Measurements from ENCODE around the gene PRICKLE2. TPM values are rescaled to one million over a fixed set of nuclear protein-coding genes. Genes with fewer than 3 reads are reported as not detected.

PRICKLE2 gene
- polyA plus RNA-seq, 2 of the 4 experiments (the other 2 are of a cell fraction), result 5.3 to 6.3 TPM

- TF ChIP-seq PBX3 (IDR thresholded peaks at IDR 0.05) (no peak), HEYL (CRISPR knock-in tag; IDR thresholded peaks at IDR 0.05) (no peak), EHF (CRISPR knock-in tag; IDR thresholded peaks at IDR 0.05) (no peak), ZSCAN20 (CRISPR knock-in tag; IDR thresholded peaks at IDR 0.05) (no peak)
- TF ChIP-seq, protein P1, sequence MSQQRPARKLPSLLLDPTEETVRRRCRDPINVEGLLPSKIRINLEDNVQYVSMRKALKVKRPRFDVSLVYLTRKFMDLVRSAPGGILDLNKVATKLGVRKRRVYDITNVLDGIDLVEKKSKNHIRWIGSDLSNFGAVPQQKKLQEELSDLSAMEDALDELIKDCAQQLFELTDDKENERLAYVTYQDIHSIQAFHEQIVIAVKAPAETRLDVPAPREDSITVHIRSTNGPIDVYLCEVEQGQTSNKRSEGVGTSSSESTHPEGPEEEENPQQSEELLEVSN (IDR thresholded peaks at IDR 0.05; ENCODE audit: borderline replicate concordance, low read depth), result no peak
- 92% methylated on average over 6 of the region's 8 CpGs for WGBS (ENCODE audit: missing lambda C conversion rate)
- no peak for DNase-seq (ENCODE audit: low read depth in 1 of 2, low spot score in 1 of 2)
- peak overlapping the region; percentile 30 to 77; a peak in 5 of 6 replicates for H3K27ac ChIP-seq
- H3K4me3 ChIP-seq, result no peak overlapping the region
- CTCF ChIA-PET, result interaction anchor here (0.6 to 1.4 kb wide), 5 partner anchors 9 to 322 kb away, joined by 3 to 9 read pairs (median 4); partner anchors contain the start of gene PRICKLE2
- FAIRE-seq, result no peak
- no peak for ATAC-seq
- POLR2A ChIA-PET, result no interaction called here
- H3K9me3 ChIP-seq, result no peaks in the 10 kb centered on the region
- peaks cover 74% of the 10 kb centered on the region for H3K4me1 ChIP-seq
- H3K4me2 ChIP-seq, result peak overlapping the region; percentile 37; the same call in 1 of the 3 replicates
Measured at GRCh38 chr3:64163019-64163754, 62.1 kb downstream of the PRICKLE2 start.

DNA sequence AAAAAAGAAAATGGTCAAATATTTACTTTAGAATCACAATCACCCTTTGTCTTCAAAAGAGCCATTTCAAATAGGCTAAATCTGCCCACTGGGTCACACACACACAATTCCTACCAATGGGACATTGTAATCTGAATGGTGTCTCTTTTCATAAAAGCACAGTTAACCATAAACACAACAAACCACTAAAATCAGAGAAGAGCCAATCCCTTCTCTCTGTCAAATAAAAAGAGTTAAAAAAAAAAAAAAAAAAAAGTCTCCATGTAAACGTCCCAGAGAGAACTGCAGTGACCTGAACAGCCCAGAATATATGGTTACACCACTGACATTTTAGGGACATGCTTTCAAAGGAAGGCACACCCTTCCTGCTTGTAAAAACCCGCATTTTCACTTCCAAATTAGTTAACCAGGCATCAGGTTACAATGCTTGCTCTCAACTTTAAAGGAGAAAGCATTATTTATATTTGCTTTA lies 63.7 kb downstream of the PRICKLE2 start:
- Histone ChIP-seq H3K4me3 (no peak overlapping the region), H3K27ac (peak overlapping the region in 1 of 2 experiments; percentile 77; a peak in 3 of 6 replicates), H3K9me3 (no peaks in the 10 kb centered on the region), H3K4me2 (peak overlapping the region; percentile 20; the same call in 2 of the 3 replicates), H3K4me1 (peaks cover 68% of the 10 kb centered on the region)
- ChIA-PET CTCF (interaction anchor here (1.2 kb wide), 1 partner anchor 64 kb away, joined by 3 read pairs; the partner anchor contains the start of gene PRICKLE2), POLR2A (no interaction called here)
- ATAC-seq (no peak), DNase-seq (ENCODE audit: low read depth in 1 of 2, low spot score in 1 of 2) (no peak), FAIRE-seq (no peak)
- WGBS (ENCODE audit: missing lambda C conversion rate), result 13% methylated on average over 2 of the region's 2 CpGs
- TF ChIP-seq NPAS2 (CRISPR knock-in tag; IDR thresholded peaks at IDR 0.05; ENCODE audit: borderline replicate concordance) (no peak), MAZ (IDR thresholded peaks at IDR 0.05; ENCODE audit: borderline replicate concordance, low read depth, low read length) (no peak), RFX5 (IDR thresholded peaks at IDR 0.05) (no peak), SMC3 (IDR thresholded peaks at IDR 0.05) (no peak), ZC3H11A (IDR thresholded peaks at IDR 0.05) (no peak)
- TF ChIP-seq, protein P2, sequence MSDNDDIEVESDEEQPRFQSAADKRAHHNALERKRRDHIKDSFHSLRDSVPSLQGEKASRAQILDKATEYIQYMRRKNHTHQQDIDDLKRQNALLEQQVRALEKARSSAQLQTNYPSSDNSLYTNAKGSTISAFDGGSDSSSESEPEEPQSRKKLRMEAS (IDR thresholded peaks at IDR 0.05), result no peak

GRCh38 chr3:64160000-64160695 lies 65.1 kb downstream of the PRICKLE2 start:
- no peaks in the 10 kb centered on the region for H3K9me3 ChIP-seq
- H3K27ac ChIP-seq, result peak overlapping the region in 1 of 2 experiments; percentile 75; a peak in 2 of 6 replicates
- TF ChIP-seq RNF2 (IDR thresholded peaks at IDR 0.05; ENCODE audit: borderline replicate concordance, low read depth), result no peak
- no peak for TF ChIP-seq RAD21 (conservative IDR thresholded peaks at IDR 0.05 in 1 of 2, IDR thresholded peaks at IDR 0.05 in 1 of 2)
- no peak for TF ChIP-seq NPAS2 (CRISPR knock-in tag; IDR thresholded peaks at IDR 0.05; ENCODE audit: borderline replicate concordance)
- no peak for TF ChIP-seq EHMT2 (IDR thresholded peaks at IDR 0.05; ENCODE audit: low read depth)
- TF ChIP-seq HOXA7 (CRISPR knock-in tag; IDR thresholded peaks at IDR 0.05), result no peak
- TF ChIP-seq CHD4 (IDR thresholded peaks at IDR 0.05; ENCODE audit: borderline replicate concordance), result no peak
- no peak for TF ChIP-seq FOXS1 (CRISPR knock-in tag; IDR thresholded peaks at IDR 0.05)
- TF ChIP-seq NFE2L2 (conservative IDR thresholded peaks at IDR 0.05; ENCODE audit: low read length), result no peak
- TF ChIP-seq PHF8 (IDR thresholded peaks at IDR 0.05; ENCODE audit: borderline replicate concordance, low read depth), result no peak
- TF ChIP-seq RFX5 (IDR thresholded peaks at IDR 0.05), result no peak
- no peak for TF ChIP-seq RCOR1 (IDR thresholded peaks at IDR 0.05; ENCODE audit: low read depth, low read length)
- TF ChIP-seq SMC3 (IDR thresholded peaks at IDR 0.05), result no peak
- TF ChIP-seq EP300 (IDR thresholded peaks at IDR 0.05), result no peak
- FAIRE-seq, result no peak
- ChIA-PET POLR2A (no interaction called here), CTCF (no interaction called here)
- no peak overlapping the region for H3K4me2 ChIP-seq
- no peak overlapping the region for H3K4me3 ChIP-seq
- WGBS (ENCODE audit: missing lambda C conversion rate), result 87% methylated on average over 8 of the region's 8 CpGs
- DNase-seq (ENCODE audit: low read depth in 1 of 2, low spot score in 1 of 2), result no peak
- ATAC-seq, result no peak
- H3K4me1 ChIP-seq, result peaks cover 66% of the 10 kb centered on the region
